ENCODE results near the gene ZNF433.
"Not testable (repeated sequence)": the region's sequence is repeated elsewhere in the genome, so short reads cannot be mapped to it uniquely, and the experiment has no call there.

ZNF433 gene

GRCh38 chr19:12035220-12036172, at the start of gene ZNF433:
TSS of gene ZNF433 (minus strand) at chr19:12035679. CDS start at chr19:12035539, 140 bp downstream.
- peak; percentile 86 to 87 for DNase-seq

- not testable (repeated sequence) for DNase-seq
Measured at GRCh38 chr19:12083336-12083735, 47.9 kb upstream of the ZNF433 start.

GRCh38 chr19:12077375-12077774, 41.9 kb upstream of the ZNF433 start:
- DNase-seq, result no peak

- not testable (repeated sequence) for DNase-seq
Measured at GRCh38 chr19:12076331-12076730, 40.9 kb upstream of the ZNF433 start.

- DNase-seq, result no peak
Measured at GRCh38 chr19:12075538-12076139, 40.2 kb upstream of the ZNF433 start.

DNA sequence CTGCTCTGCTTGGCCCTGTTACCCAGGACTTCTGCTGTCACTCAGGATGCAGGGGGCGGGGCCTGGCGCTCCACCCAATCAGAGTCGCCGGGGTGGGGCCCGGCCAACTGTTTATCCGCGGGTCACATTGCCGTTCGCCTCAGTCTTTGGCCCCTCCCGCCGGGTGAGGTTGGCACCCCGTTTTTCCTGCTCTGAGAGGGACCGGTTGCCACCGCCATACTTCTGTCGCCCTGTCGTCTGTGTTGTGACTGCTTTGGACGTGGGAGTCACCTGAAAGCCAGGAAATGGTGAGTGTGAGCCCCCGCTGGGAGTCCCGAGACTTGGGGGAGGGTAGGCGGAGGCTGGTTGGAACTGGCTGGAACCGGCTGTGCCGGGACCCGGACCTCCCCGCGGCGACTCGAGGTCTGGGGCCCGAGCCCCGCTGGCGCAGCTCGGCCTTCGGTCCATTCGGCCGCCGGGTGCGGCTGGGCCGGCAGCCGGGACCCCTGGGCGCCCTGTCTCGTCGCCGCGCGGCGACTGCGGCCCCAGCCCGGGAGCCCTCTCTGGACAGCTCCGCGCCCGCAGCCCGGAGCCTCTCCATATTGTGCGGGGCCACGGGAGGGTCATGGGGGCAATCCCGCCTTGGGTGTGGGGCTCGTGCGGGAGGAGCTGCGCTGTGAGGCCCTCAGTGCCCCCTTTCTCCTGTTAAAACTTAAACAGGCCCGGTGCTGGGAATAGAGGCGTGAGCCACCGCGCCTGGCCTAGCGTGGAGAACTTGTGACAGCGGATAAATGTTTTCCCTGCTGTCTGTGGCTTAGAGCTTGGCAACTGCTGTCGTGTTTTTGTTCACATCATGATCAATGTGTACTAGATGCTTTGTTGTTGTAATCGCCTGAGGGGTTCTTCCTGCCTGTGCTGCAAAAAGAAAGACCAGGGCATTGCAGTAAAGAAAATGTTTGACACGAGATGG, 29.4 kb upstream of the ZNF433 start, which contains the start of gene ZNF844:
Gene ZNF844 (plus strand): TSS at position 142 of the 949 bp plus-strand sequence. CDS start 143 bp downstream, at position 285.
- DNase-seq, result peak; percentile 85 to 88

- DNase-seq, result no peak
Measured at GRCh38 chr19:12055784-12056183, 20.3 kb upstream of the ZNF433 start.

DNA sequence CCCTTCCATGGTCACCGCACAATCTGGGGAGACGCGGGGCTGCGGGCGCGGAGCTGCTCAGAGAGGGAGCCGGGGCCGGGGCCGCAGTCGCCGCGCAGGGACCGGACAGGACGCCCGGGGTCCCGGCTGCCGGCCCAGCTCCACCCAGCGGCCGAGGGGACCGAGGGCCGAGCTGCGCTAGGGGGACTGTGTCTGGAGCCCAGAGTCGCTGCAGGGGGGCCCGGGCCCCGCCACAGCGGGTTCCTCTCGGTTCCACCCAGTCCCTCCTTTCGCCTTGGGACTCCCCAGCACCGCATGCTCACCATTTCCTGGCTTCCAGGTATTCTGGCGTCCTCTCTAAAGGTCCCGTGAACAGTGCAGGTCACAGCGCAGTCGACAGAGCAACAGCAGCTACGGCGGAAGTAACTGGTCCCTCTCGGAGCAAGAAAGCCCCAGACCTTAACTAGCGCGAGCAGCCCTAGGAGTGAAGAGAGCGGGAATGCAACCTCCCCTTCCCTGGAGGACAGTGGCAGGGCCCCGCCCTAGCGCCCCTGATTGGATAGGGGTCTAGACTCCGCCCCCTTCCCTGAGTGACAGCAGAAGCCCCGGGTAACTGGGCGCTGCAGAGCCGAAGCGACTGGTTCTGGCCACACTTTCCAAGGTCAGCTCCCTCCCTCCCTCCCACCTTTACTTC, 17.2 kb upstream of the ZNF433 start, which contains the start of gene ZNF878:
Gene ZNF878 (minus strand): TSS at position 465 of the 673 bp plus-strand sequence. CDS start 160 bp downstream, at position 305.
- DNase-seq, result peak; percentile 78 to 84

DNA sequence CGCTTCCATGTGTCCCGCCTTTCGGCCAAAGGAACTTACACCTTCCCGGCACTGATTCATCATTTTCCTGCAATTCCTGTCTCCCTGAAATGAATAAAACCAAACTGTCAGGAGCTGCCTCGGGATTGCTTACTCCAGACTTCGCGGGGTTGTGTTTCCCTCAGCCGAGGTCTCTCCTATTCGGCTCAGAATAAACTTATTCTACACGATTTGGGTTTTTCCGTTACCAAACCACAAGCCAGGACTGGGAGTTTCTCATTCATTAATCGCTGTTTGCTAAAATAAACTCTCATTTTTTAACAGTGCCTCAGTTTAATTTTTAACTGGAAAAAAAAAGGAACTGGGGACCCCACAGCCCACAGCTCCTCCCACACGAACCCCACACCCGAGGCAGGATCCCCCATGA, 16.6 kb upstream of the ZNF433 start:
- DNase-seq, result no peak

DNA sequence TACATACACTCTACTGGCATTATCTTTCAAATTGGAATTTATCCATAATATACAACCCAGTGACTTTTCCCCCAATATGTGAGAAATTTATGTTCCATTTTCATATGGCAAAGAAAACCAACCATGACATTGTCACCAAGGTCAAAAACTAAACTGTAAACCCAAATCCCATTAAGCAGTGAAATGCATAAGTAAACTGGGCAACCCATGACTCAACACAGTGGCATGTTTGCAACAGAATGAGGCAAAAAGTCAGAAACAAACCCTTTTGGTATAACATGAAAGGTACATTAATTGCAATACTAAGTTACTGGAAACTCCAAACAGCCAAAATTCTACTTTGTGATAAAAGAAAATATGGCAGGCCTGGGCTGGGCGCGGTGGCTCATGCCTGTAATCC, 12.4 kb upstream of the ZNF433 start:
- DNase-seq, result no peak

DNA sequence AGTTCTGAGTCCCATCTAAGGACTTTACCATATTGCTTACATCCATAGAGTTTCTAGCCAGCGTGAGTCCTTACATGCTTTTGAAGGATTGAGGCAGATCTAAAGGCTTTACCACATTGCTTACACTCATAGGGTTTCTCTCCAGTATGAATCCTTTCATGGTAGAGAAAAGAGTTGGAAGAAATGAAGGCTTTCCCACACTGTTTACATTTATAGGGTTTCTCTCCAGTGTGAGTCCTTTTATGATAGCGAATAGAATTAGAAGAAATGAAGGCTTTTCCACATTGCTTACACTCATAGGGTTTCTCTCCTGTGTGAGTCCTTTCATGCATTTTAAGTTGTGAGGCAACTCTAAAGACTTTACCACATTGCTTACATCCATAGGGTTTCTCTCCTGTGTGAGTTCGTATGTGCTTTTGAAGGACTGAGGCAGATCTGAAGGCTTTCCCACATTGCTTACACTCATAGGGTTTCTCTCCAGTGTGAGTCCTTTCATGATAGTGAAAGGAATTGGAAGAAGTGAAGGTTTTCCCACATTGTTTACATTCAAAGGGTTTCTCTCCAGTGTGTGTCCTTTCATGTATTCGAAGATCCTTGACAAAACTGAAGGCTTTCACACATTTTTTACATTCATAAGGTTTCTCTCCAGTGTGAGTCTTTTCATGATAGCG, 8.4 kb upstream of the ZNF433 start:
- DNase-seq, result no peak

GRCh38 chr19:12042893-12043292, 7.4 kb upstream of the ZNF433 start:
- no peak for DNase-seq

DNA sequence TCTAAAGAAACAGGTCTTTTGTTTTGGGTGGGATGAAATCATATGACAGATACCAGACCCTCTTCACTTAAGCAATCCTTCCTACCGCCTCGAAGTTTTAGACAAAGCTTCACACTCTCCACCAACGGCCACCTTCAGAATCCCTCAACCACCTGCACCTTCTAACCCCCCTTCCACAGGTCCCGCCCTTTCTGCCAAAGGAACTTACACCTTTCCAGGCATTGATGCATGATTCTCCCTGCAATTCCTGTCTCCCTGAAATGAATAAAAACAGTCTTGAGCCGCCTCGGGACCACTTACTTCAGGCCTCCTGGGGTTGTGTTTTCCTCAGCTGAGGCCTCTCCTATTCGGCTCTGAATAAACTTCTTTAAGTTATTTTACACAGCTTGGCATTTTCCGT, 859 bp downstream of the ZNF433 start:
- no peak for DNase-seq

DNA sequence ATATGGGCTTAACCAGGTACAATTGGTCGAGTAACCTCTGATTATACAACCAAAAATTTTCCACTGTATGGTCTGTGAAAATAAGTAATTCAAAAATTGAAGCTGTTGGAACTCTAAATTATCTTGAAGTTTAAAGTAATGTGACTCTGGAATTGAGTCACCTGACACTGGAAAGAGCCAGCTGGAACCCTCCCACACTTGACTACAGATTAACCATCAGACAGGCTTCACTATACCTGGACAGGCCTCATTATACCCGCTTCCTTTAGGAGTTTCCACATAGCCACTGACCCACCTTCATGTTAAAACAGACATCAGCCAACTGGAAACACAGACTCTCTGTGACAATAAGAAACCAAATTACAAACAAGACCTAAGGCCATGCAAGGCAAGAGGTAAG, 1.3 kb downstream of the ZNF433 start:
- DNase-seq, result no peak

GRCh38 chr19:12015753-12016116, 19.7 kb downstream of the ZNF433 start:
- DNase-seq, result no peak

GRCh38 chr19:12015015-12015752, 20.3 kb downstream of the ZNF433 start:
- no peak for DNase-seq

- DNase-seq, result peak in 1 of 2 experiments; percentile 33
Measured at GRCh38 chr19:12000152-12000981, 35.1 kb downstream of the ZNF433 start.

- peak in 1 of 2 experiments; percentile 5 for DNase-seq
Measured at GRCh38 chr19:11995174-11995573, 40.3 kb downstream of the ZNF433 start.

- not testable (repeated sequence) for DNase-seq
Measured at GRCh38 chr19:11991921-11992320, 43.6 kb downstream of the ZNF433 start.

- no peak for DNase-seq
Measured at GRCh38 chr19:11989112-11989456, 46.4 kb downstream of the ZNF433 start.

Measured in activated CD4-positive, alpha-beta T cell treated with anti-CD3 and anti-CD28 coated beads, Interleukin-2, amount 50 U/mL, for 48 hours (primary cell).